Neural cell (in vitro differentiated cells): ENCODE results near the gene CYP21A2. TPM values are rescaled to one million over a fixed set of nuclear protein-coding genes. Genes with fewer than 3 reads are reported as not detected.

Experiments used
- H2AFZ ChIP-seq: fragments of 200-600, 300-800 bp; sonication (generic), shearing (Covaris generic); 2 replicates; pipeline ENCODE4 v1.6.0; 2014; ENCODE audit warnings: low read depth, mild to moderate bottlenecking, antibody characterized with exemption, low read length, moderate library complexity
- H3F3A ChIP-seq: fragments of 200-600 bp; shearing (Covaris generic); 2 replicates; pipeline ENCODE4 v1.6.1; 2016; ENCODE audit warnings: mild to moderate bottlenecking, moderate library complexity, mixed read lengths, antibody characterized with exemption, low read length; ENCODE audit not compliant: insufficient read depth, poor library complexity, severe bottlenecking
- H3K27ac ChIP-seq: fragments of 200-600, 300-800 bp; sonication (generic), shearing (Covaris generic); 2 replicates; pipeline ENCODE4 v1.5.1; 2014; ENCODE audit warnings: mild to moderate bottlenecking, low read length, moderate library complexity
- H3K27me3 ChIP-seq: fragments of 300-800, 200-600 bp; sonication (generic), shearing (Covaris generic); 2 replicates; pipeline ENCODE4 v1.6.0; 2014; ENCODE audit warnings: mild to moderate bottlenecking, low read depth, low read length, moderate library complexity; ENCODE audit not compliant: insufficient read depth
- H3K36me3 ChIP-seq: fragments of 300-800, 200-600 bp; sonication (generic), shearing (Covaris generic); 2 replicates; pipeline ENCODE4 v1.5.1; 2014; ENCODE audit warnings: mild to moderate bottlenecking, antibody characterized with exemption, low read length, moderate library complexity; ENCODE audit not compliant: insufficient read depth
- H3K4me2 ChIP-seq: fragments of 300-800, 200-600 bp; sonication (generic), shearing (Covaris generic); 2 replicates; pipeline ENCODE4 v1.6.0; 2014; ENCODE audit warnings: mild to moderate bottlenecking, low read length
- H3K4me3 ChIP-seq: fragments of 300-800, 200-600 bp; sonication (generic), shearing (Covaris generic); 2 replicates; pipeline ENCODE4 v1.5.1; 2014; ENCODE audit warnings: mild to moderate bottlenecking, low read length, moderate library complexity
- H3K79me2 ChIP-seq: fragments of 200-600 bp; shearing (Covaris generic); replicated peaks from 2 replicates; pipeline ENCODE4 v1.6.0; 2014; ENCODE audit warnings: mild to moderate bottlenecking, low read length, moderate library complexity; ENCODE audit not compliant: insufficient read depth
- H3K9ac ChIP-seq: fragments of 300-800, 200-600 bp; sonication (generic), shearing (Covaris generic); 2 replicates; pipeline ENCODE4 v1.6.1; 2016; ENCODE audit warnings: mild to moderate bottlenecking, low read length, mixed read lengths
- H3K9me2 ChIP-seq: fragments of 200-600 bp; shearing (Covaris generic); 2 replicates; pipeline ENCODE4 v1.6.1; 2016; ENCODE audit warnings: mild to moderate bottlenecking, low read length, mixed read lengths; ENCODE audit not compliant: insufficient read depth
- H3K9me3 ChIP-seq: fragments of 200-600, 300-800 bp; sonication (generic), shearing (Covaris generic); 2 replicates; pipeline ENCODE4 v1.6.1; 2016; ENCODE audit warnings: mild to moderate bottlenecking, mixed run types, low read length, moderate library complexity, mixed read lengths
- H4K20me1 ChIP-seq: fragments of 200-600 bp; shearing (Covaris generic); 2 replicates; pipeline ENCODE4 v1.6.1; 2016; ENCODE audit warnings: mild to moderate bottlenecking, mixed run types; ENCODE audit not compliant: insufficient read depth
- EP300 ChIP-seq: fragments of 450-650 bp; conservative IDR thresholded peaks from 2 replicates; pipeline ENCODE4 v1.6.1; 2014; ENCODE audit warnings: antibody characterized with exemption, mild to moderate bottlenecking, moderate library complexity; ENCODE audit not compliant: poor library complexity, severe bottlenecking
- EZH2 ChIP-seq: fragments of 200-600, 300-800 bp; shearing (Covaris generic), sonication (generic); IDR thresholded peaks from 2 replicates; pipeline ENCODE4 v1.6.1; 2014; ENCODE audit warnings: antibody characterized with exemption, low read length, borderline replicate concordance, mild to moderate bottlenecking; ENCODE audit not compliant: insufficient read depth, poor library complexity, severe bottlenecking
- MXI1 ChIP-seq: fragments of 450-650 bp; conservative IDR thresholded peaks from 2 replicates; pipeline ENCODE4 v1.6.1; 2014; ENCODE audit warnings: antibody characterized with exemption, mild to moderate bottlenecking; ENCODE audit not compliant: poor library complexity, severe bottlenecking
- POLR2AphosphoS5 ChIP-seq: IDR thresholded peaks from 2 replicates; pipeline ENCODE4 v1.6.1; 2012
- RAD21 ChIP-seq: fragments of 450-650 bp; conservative IDR thresholded peaks from 2 replicates; pipeline ENCODE4 v1.6.1; 2014; ENCODE audit warnings: antibody characterized with exemption, mild to moderate bottlenecking, moderate library complexity
- SMC3 ChIP-seq: fragments of 450-650 bp; conservative IDR thresholded peaks from 2 replicates; pipeline ENCODE4 v1.6.1; 2014; ENCODE audit warnings: antibody characterized with exemption, mild to moderate bottlenecking, moderate library complexity; ENCODE audit not compliant: poor library complexity
- TAF1 ChIP-seq: IDR thresholded peaks from 2 replicates; pipeline ENCODE4 v1.6.1; 2012; ENCODE audit warnings: low read depth
- polyA plus RNA-seq: library from polyadenylated mRNA; depleted of rRNA; stranded (reverse); fragments of >200 nt; gene quantifications from 2 replicates; pipeline ENCODE4 v1.2.3, GENCODE V29; 2014
- TF ChIP-seq, protein P1 (sequence below): fragments of 450-650 bp; IDR thresholded peaks from 2 replicates; pipeline ENCODE4 v1.5.1; 2014; ENCODE audit warnings: antibody characterized with exemption, mild to moderate bottlenecking, moderate library complexity; ENCODE audit not compliant: poor library complexity, severe bottlenecking
- TF ChIP-seq, protein P2 (sequence below): IDR thresholded peaks from 2 replicates; pipeline ENCODE4 v1.6.1; 2012; ENCODE audit warnings: borderline replicate concordance

Gene CYP21A2
- polyA plus RNA-seq, 1 donor from 2014 or later, result 1.9 TPM

DNA sequence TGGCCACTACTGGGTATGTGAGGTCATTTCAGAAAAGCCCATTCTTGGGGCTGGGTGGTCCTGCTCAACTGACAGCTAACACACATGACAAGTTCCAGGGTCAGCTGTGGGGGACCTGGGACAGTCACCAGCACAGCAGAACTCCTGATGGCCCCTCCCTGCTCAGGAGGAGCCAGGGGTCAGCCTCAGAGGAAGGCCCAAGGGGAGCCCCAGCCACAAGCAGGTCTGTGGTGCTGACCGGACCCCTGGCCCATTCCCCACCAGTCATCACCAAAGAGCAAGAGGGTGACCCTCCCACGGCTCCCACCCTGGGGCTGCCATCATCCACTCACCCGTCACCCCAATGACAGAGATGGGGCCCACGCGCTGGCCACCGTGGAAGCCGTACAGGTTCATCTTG, 18.0 kb downstream of the CYP21A2 start:
- Histone ChIP-seq H3K27me3 (no peaks in the 10 kb centered on the region), H2AFZ (no peak overlapping the region), H3K36me3 (no peaks in the 10 kb centered on the region), H3K9me3 (no peaks in the 10 kb centered on the region), H3K9ac (no peak overlapping the region), H3K4me3 (no peak overlapping the region), H4K20me1 (no peaks in the 10 kb centered on the region), H3K9me2 (no peaks in the 10 kb centered on the region), H3K27ac (no peak overlapping the region), H3K79me2 (no peaks in the 10 kb centered on the region), H3F3A (no peaks in the 10 kb centered on the region), H3K4me2 (no peak overlapping the region)
- TF ChIP-seq, protein P1, sequence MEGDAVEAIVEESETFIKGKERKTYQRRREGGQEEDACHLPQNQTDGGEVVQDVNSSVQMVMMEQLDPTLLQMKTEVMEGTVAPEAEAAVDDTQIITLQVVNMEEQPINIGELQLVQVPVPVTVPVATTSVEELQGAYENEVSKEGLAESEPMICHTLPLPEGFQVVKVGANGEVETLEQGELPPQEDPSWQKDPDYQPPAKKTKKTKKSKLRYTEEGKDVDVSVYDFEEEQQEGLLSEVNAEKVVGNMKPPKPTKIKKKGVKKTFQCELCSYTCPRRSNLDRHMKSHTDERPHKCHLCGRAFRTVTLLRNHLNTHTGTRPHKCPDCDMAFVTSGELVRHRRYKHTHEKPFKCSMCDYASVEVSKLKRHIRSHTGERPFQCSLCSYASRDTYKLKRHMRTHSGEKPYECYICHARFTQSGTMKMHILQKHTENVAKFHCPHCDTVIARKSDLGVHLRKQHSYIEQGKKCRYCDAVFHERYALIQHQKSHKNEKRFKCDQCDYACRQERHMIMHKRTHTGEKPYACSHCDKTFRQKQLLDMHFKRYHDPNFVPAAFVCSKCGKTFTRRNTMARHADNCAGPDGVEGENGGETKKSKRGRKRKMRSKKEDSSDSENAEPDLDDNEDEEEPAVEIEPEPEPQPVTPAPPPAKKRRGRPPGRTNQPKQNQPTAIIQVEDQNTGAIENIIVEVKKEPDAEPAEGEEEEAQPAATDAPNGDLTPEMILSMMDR, result no peak
- TF ChIP-seq, protein P2, sequence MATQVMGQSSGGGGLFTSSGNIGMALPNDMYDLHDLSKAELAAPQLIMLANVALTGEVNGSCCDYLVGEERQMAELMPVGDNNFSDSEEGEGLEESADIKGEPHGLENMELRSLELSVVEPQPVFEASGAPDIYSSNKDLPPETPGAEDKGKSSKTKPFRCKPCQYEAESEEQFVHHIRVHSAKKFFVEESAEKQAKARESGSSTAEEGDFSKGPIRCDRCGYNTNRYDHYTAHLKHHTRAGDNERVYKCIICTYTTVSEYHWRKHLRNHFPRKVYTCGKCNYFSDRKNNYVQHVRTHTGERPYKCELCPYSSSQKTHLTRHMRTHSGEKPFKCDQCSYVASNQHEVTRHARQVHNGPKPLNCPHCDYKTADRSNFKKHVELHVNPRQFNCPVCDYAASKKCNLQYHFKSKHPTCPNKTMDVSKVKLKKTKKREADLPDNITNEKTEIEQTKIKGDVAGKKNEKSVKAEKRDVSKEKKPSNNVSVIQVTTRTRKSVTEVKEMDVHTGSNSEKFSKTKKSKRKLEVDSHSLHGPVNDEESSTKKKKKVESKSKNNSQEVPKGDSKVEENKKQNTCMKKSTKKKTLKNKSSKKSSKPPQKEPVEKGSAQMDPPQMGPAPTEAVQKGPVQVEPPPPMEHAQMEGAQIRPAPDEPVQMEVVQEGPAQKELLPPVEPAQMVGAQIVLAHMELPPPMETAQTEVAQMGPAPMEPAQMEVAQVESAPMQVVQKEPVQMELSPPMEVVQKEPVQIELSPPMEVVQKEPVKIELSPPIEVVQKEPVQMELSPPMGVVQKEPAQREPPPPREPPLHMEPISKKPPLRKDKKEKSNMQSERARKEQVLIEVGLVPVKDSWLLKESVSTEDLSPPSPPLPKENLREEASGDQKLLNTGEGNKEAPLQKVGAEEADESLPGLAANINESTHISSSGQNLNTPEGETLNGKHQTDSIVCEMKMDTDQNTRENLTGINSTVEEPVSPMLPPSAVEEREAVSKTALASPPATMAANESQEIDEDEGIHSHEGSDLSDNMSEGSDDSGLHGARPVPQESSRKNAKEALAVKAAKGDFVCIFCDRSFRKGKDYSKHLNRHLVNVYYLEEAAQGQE, result no peak
- TF ChIP-seq RAD21 (no peak), POLR2AphosphoS5 (no peak), SMC3 (no peak), MXI1 (no peak), TAF1 (no peak), EZH2 (no peak), EP300 (no peak)

DNA sequence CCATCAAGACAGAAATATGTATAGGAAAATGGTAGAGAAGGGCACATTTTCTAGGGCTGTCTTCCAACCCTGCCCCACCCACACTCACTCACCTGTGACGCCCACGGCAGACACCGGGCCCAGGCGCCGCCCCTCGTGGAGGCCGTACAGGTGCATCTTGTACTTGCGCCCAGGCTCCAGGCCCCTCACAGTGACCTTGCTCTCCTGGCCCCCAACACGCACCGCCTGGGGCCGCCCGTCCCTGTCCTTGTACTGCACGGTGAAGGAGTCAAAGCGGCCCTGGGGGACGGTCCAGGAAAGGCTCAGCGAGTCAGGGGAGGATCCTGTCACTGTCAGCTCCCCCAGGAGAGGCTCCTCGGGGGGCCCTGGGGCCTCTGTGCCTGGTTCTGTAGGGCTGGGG, 19.8 kb downstream of the CYP21A2 start:
- Histone ChIP-seq H3K4me2 (no peak overlapping the region), H4K20me1 (no peaks in the 10 kb centered on the region), H3K4me3 (no peak overlapping the region), H3K9ac (no peak overlapping the region), H2AFZ (no peak overlapping the region), H3K9me3 (no peaks in the 10 kb centered on the region), H3K27ac (no peak overlapping the region), H3K27me3 (no peaks in the 10 kb centered on the region), H3K9me2 (no peaks in the 10 kb centered on the region), H3F3A (no peaks in the 10 kb centered on the region), H3K36me3 (no peaks in the 10 kb centered on the region), H3K79me2 (no peaks in the 10 kb centered on the region)
- TF ChIP-seq EZH2, result no peak
- no peak for TF ChIP-seq RAD21
- no peak for TF ChIP-seq MXI1
- TF ChIP-seq, protein P1, result no peak
